GM18502 (cell line): Measurements from ENCODE around the gene TRIM75.
"Not testable (repeated sequence)": the region's sequence is repeated elsewhere in the genome, so short reads cannot be mapped to it uniquely, and the experiment has no call there.

Experiments
- ATAC-seq: cut with Tn5 transposase; IDR thresholded peaks from one replicate; pipeline ENCODE4 v1.9.1; 2021; ENCODE audit warnings: mild to moderate bottlenecking; ENCODE audit not compliant: unreplicated experiment, poor library complexity

TRIM75 gene

DNA sequence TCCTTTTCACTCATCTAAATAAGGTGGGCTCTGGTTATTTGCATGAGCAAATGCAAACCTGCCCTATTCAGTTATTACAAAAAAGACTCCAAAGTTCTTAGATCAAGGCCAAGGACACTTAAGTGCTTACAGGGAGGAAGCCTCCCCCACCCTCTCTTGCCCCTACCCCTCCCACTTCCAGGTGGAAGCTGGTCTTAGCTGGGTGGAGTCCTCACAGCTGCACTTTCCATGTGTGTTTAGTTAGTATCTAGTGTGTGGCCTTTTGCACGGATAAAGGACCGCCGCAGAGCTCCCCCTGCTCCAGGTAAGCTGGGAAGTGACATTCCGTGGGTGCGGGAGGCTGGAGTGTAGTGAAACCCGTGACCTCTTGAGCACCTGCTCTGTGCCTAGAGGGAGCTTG, at the start of gene TRIM75:
TSS of gene TRIM75 (plus strand) at position 222 of the 400 bp plus-strand sequence. CDS start 5,282 bp downstream, outside the sequence.
- no peak for ATAC-seq

DNA sequence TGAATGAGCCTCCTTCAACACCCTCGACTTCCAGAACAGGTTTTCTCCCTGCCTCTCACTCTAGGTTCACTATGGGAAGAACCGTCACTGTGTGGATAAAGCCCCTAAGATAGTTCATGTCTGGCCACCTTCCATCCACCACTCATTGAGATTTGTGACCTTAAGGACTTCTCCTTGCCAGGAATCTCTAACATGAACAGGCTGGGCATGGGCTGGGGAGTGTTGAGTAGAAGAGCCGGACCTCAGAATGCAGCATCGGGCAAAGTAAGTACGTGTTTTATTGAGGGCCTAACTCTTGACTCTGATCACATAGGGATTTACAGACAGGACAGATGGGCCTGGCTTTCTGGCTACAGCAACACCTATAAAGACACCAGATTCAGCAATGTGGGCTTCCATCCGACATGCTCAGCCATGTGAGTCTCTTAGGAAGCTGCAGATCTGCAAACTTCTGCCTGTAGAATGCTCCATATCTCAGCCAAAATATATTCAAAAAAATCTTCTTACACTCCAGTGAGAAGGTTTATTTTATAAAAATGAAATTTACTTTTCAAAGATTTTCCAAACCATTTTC, 48.2 kb upstream of the TRIM75 start:
- ATAC-seq = no peak

DNA sequence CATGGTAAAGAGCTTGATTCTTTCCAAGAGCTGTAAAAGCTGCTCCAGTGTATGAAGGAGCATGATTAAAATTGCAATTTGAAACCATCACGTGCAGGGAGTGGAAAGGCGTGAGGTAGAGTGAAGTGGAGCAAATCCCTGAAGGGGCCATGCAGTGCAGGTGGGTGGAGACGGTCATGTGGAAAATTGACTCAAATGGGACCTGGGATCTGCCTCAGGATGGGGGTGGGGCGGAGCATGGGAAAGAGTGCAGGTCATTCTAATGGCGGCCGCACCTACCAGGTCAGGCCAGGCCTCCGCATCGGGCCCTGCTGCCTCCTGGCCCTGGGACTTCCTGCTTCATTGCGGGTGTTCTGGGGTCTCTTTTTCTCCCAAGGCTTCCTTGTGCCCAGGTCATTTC, 47.2 kb upstream of the TRIM75 start:
- ATAC-seq = no peak

DNA sequence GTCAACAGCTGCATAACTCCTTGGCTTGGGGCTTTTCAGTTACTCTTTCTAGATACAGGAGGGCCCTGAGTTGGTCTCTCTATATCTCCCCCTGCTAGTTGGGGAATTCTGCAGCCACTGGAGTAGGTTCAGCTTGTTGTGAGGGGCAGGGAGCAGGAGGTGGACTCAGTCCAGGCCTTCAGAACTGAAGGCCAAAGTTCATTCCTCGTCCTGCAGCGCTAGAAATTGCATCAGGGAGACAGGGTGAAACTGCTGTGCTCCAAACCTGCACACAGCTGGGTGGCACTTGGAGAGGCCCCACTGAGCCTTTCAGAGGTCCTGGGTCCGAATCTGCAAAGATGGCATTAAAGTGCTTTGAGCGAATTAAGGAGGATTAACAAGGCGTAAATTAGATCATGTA, 46.8 kb upstream of the TRIM75 start:
- no peak for ATAC-seq

DNA sequence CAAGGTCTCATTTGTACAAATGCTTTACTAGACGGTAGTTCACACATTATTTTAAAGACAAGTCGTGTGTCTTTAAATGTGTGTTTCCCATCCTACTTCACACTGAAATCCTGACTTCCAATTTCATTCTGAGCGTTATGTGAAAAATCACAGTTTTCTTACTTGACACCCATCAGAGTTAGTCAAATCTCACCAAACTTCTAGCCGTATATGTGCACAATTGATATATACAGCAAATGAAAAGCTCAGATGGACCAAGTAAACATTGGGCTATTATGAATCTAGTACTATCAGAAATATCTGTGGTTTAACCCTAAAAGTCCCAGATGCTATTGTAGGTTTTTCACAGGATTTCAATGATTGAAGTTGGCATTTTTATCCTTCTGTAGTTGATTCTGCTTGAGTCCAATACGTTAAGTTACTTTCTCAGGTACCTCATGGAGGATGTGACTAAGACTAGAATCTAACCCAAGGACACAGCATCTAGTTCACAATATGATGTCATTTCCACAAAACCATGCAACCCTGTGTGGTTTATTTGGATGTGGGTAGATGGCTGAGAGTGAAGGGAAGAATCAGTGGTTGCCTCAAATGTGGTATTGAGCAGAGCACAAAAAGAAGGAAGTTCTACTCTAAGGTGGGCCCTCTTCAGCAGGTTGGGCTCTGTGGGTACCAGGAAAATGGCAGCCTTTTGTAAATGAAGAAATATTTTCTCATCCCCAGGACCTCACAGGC, 44.0 kb upstream of the TRIM75 start:
- peak; percentile 64 for ATAC-seq

DNA sequence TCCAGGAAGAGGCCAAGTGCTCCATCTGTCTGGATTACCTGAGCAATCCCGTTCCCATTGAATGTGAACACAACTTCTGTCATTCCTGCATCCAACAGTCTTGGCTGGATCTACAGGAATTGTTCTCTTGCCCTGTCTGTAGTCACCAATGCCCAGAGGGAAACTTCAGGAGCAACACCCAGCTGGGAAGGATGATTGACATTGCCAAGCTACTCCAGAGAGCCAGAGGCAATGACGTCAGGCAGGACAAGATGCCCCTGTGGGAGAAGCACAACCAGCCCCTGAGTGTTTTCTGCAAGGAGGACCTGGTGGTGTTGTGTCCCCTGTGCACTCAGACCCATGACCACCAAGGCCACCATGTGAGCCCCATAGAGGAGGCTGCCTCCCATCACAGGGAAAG, 43.2 kb upstream of the TRIM75 start:
- ATAC-seq = no peak

DNA sequence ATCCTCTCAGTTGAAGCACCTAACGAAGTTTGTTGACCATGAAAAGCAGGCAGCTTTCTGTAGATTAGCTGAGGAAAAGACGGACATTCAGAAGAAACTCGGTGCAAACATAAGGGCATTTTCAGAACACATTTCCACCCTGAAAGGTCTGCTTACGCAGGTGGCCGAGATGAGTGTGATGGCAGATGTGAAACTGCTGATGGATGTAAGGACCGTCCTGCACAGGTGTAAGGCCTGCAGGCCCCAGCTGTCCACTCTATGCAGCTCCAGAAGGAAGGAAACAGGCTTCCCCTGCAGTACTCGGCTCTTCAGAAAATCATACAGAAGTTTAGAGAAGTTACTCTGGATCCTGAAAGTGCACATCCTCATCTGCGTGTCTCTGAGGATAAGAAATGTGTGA, 42.7 kb upstream of the TRIM75 start:
- no peak for ATAC-seq

DNA sequence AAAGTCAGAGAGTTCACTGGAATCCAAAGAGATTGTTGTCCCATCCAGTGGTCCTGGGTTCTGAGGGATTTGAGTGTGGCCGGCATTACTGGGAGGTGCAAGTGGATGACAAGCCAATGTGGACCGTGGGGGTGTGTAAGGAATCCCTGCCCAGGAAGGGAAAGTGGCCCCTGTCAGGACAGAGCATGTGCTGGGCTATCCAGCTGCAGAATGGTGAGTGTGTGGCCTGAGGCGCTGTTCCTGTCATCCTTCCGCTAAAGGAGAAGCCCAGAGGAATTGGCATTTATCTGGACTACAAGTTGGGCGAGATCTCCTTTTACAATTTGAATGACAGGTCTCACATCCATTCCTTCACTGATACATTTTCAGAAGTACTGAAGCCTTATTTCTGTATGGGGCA, 42.3 kb upstream of the TRIM75 start:
- ATAC-seq = no peak

DNA sequence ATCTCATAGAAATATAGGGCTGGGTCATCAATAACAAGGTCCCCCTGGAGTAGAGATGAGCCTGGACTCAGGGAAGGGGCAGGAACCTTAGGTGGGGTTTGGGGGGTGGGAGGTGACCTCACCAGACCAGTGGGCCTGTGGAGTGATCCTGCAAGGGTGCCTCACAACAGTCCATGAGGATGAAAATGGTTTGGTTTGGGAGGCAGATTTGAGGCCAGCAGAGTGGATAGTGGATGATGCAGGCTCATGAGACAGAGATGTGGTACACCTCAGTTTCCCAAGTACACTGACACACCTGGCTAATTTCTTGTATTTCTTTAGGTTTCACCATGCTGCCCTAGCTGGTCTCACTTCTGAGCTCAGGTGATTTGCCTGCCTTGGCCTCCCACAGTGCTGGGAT, 40.0 kb upstream of the TRIM75 start:
- ATAC-seq = no peak

DNA sequence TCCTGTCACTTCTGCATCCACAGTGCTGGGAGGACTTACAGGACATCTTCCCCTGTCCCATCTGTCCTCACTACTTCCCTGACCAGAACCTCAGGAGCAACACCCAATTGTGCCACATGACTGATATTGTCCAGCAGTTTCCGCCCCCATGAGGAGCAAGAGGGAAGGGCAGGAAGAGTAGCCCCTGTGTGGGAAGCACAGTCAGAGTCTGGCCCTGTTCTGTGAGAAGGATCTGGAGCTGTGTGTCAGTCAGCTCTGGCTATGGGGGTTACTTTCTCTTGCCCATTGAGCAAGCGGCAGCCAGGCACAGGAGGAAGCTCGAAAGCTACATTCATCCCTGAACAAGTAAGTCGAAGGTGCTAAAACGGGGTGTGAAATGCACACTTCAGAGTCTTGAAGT, 36.7 kb upstream of the TRIM75 start:
- no peak for ATAC-seq

DNA sequence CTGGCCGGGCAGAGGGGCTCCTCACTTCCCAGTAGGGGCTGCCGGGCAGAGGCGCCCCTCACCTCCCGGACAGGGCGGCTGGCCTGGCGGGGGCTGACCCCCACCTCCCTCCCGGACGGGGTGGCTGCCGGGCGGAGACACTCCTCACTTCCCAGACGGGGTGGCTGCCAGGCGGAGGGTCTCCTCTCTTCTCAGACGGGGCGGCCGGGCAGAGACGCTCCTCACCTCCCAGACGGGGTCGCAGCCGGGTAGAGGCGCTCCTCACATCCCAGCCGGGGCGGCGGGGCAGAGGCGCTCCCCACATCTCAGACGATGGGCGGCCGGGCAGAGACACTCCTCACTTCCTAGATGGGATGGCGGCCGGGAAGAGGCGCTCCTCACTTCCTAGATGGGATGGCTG, 33.7 kb upstream of the TRIM75 start:
- ATAC-seq = not testable (repeated sequence)

DNA sequence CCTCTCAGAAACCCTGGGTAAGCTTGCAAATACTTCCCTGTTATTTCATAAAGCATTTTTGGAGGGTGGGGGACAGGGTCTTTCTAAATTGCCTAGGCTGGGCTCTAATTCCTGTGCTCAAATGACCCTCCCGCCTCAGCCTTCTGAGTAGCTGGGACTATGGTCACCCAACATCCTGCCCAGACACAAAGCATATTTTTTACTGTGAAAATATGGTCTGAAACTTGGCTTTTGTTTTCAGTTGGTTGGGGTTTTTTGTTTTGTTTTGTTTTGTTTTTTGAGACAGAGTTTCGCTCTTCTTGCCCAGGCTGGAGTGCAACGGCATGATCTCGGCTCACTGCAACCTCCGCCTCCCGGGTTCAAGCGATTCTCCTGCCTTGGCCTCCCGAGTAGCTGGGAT, 27.9 kb upstream of the TRIM75 start:
- ATAC-seq = not testable (repeated sequence)

DNA sequence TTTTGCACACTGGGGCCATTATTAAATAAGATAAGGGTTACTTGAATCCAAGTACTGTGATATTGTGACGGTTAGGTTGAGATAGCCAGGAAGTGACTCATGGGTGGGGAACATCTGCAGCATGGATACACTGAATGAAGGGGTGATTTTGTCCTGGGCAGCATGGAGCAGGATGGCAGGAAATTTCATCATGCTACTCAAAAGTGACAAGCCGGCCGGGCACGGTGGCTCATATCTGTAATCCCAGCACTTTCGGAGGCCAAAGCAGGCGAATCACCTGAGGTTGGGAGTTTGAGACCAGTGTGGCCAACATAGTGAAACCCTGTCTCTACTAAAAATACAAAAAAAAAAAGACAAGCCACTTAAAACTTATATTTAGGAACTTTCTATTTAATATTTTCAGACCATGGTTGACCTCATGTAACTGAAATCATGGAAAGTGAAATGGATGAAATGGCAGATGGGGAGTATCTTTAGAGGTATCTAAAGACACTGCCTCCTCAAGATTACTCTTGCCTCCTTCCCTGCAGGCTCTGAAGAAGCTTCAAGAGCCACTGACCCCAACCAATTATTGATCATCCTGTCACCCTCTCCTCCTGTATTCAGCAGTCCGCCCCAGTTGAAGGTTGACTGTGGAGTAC, 25.8 kb upstream of the TRIM75 start:
- ATAC-seq = no peak

DNA sequence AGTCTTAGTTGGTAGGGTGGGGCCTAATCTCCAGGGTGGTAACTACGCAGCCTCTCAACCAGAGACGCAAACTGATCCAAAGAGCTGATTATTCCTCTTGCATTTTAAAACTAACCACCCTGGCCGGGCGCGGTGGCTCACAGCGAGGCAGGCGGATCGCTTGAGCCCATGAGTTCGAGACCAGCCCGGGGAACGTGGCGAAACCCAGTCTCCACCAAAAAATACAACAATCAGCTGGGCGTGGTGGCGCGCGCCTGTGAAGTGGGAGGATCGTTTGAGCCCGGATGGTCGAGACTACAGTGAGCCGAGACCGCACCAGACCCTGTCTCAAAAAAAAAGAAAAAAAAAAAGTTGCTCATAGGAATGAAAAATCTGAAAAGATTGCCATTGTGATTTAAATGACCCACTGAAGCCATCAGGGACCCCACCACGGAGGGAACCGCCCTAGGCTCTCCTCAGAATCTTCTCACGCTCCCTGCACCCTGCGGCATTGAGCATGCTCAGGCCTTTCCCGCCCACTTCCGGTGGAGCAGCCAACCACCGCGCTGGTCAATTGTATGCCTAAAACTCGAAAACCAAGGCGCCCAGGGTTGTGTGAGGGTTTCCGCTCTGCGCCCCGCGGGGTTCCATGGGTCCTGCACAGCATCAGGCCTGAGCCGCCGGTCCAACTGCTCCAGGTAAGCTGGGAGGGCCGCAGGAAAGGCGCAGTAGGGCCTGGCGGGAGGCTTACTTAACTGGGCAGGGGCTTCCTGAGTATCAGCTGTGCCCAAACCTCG, 22.0 kb upstream of the TRIM75 start, which contains the start of gene TRIM60:
TSS of gene TRIM60 (plus strand) at position 564 of the 776 bp plus-strand sequence. CDS start 8,074 bp downstream, outside the sequence.
- no peak for ATAC-seq

DNA sequence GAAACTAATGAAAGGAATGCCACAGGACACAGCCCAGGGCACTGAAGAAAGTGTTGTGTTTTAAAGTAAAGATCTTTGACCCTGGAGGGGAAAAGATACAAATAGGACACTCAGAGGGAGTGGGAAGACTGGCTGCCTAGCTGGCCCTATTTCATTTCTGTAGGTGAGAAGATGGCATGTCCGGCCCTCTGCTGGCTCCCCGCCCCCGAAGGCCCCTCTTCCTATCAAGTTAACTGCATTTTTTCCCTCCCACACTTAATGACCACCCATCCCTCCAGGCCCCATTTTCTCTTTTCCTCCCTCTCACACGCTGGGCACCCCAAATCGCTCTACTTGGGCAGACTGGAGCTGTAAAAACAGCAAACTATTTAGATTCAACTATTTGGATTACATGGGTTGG, 5.5 kb upstream of the TRIM75 start:
- no peak for ATAC-seq

DNA sequence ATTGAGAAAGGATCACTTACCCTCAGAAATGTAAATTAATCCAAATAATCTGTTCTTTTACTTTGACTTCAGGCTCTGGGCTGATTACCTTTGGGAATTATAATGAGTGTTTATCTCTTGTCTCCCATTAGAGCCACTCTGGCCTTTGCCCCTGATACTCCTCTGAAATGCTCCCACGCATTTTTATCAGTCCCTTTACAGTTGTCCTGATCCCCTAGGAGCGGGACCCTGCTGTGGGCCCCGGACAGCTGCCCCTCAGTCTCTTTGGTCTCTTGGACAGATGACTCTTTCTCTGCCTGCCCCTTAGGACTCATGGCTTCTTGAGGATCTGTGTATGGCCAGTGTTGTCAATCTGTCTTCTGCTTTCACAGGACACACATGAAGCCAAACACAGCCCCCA, 1.0 kb upstream of the TRIM75 start:
- no peak for ATAC-seq

DNA sequence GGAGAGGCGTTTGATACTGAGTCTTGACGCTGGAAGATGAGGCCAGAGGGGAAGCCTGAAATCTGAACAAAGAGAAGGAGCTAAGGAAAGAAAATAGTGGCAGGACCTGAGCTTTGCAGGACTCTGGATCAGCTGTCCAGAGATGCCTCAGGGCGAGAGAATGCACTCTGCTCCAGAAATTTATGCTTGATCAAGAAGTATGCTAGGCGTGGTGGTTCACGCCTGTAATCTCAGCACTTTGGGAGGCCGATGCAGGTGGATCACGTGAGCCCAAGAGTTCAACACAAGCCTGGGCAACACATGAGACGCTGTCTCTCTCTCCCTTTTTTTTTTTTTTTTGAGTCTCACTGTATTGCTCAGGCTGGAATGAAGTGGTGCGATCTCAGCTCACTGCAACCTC, 1.9 kb downstream of the TRIM75 start:
- no peak for ATAC-seq

DNA sequence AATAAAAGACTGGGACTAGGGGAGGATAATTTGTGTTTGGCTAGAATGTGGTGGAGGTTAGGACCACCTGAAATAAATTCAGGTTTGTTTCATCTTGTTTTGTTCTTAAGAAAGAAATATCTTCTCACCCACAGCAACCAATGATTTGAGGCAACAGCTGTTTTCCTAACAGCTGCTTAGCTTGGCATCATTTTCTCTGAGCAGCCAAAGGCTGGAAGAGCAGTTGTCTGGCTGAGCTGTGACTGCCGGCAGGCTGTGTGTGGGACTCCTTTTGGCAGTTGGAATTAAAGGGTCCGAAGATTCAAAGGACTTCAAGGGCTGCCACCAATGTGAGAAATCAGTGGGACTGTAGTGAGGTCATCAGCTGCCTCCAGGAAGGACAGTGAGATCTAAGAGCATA, 5.0 kb downstream of the TRIM75 start:
- no peak for ATAC-seq

DNA sequence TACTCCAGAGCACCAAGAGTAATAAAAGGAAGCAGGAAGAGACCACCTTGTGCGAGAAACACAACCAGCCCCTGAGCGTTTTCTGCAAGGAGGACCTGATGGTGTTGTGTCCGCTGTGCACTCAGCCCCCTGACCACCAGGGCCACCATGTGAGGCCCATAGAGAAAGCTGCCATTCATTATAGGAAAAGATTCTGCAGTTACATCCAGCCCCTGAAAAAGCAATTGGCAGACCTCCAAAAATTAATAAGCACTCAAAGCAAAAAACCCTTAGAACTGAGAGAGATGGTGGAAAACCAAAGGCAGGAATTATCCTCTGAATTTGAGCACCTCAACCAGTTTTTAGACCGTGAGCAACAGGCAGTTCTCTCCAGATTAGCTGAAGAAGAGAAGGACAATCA, 5.7 kb downstream of the TRIM75 start:
- no peak for ATAC-seq

DNA sequence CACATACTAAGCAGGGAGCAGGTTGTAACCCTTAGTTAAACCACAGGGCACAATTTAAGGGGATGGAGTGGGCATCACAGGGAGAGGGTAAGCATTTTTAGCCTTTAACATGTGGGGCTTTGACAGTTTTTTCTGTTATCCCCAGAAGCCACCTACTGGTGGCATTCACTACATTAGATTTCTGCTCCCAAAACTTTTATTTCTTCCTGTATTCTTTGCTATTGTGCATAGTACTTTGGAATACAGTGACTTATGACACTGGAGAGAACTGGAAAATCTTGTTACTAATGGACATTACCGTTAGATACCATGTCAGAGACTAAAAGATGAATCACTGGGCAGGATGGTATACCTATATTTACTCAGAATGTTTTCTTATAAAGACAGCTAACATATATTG, 7.3 kb downstream of the TRIM75 start:
- no peak for ATAC-seq

DNA sequence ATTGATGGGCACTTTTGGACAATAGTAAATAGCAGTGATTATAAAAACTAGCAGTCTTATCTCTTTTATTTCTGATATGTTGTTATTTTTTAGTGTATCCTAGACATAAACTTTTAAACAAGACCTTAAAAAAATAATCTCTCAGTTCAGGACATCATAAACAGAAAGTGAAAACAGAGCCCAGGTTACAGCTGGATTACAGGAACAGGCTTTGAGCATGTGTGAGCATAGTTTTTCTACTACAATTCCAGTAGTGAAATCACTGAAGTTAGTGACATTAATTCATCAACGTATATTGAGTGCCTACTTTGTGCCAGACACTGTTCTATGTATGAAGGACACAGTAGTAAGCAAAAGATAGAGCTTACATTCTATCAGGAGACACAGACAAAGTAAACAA, 16.9 kb downstream of the TRIM75 start:
- ATAC-seq = no peak
